H9 (cell line): ENCODE results near the gene G3BP2. TPM values are rescaled to one million over a fixed set of nuclear protein-coding genes. Genes with fewer than 3 reads are reported as not detected.

Source experiments
- DNase-seq: peaks from one replicate; pipeline ENCODE4 v3.0.0-alpha.2; 2017
- H2AFZ ChIP-seq: one replicate; pipeline ENCODE4 v1.6.1; 2013; ENCODE audit warnings: mild to moderate bottlenecking, low read length, control low read depth, moderate library complexity
- H2AK5ac ChIP-seq: 2 replicates; pipeline ENCODE4 v1.6.1; 2013; ENCODE audit warnings: low read length, control low read depth, mixed read lengths; ENCODE audit not compliant: insufficient read length
- H2BK120ac ChIP-seq: one replicate; pipeline ENCODE4 v1.6.1; 2013; ENCODE audit warnings: low read depth, mild to moderate bottlenecking, low read length, control low read depth, inconsistent platforms; ENCODE audit not compliant: poor library complexity, severe bottlenecking
- H2BK12ac ChIP-seq: 2 replicates; pipeline ENCODE4 v1.6.1; 2013; ENCODE audit warnings: low read length, control low read depth, mixed read lengths, low read depth; ENCODE audit not compliant: insufficient read length
- H2BK15ac ChIP-seq: 2 replicates; pipeline ENCODE4 v1.6.1; 2013; ENCODE audit warnings: low read depth, low read length, control low read depth
- H2BK20ac ChIP-seq: one replicate; pipeline ENCODE4 v1.6.1; 2013; ENCODE audit warnings: low read depth, mild to moderate bottlenecking, low read length, control low read depth, inconsistent platforms; ENCODE audit not compliant: poor library complexity, severe bottlenecking
- H2BK5ac ChIP-seq: 2 replicates; pipeline ENCODE4 v1.6.1; 2013; ENCODE audit warnings: low read length, control low read depth, mixed read lengths; ENCODE audit not compliant: insufficient read length
- H3K14ac ChIP-seq: 2 replicates; pipeline ENCODE4 v1.6.1; 2013; ENCODE audit warnings: low read length, control low read depth; ENCODE audit not compliant: insufficient read depth
- H3K18ac ChIP-seq: 2 replicates; pipeline ENCODE4 v1.6.1; 2013; ENCODE audit warnings: low read depth, mild to moderate bottlenecking, mixed read lengths, low read length, control low read depth; ENCODE audit not compliant: insufficient read length
- H3K23ac ChIP-seq: 2 replicates; pipeline ENCODE4 v1.6.1; 2013; ENCODE audit warnings: low read length, control low read depth, mixed read lengths, low read depth; ENCODE audit not compliant: insufficient read length
- H3K23me2 ChIP-seq: 2 replicates; pipeline ENCODE4 v1.6.1; 2013; ENCODE audit warnings: low read depth, mild to moderate bottlenecking, mixed read lengths, low read length, control low read depth; ENCODE audit not compliant: insufficient read length, poor library complexity, severe bottlenecking
- H3K27ac ChIP-seq: 2 replicates; pipeline ENCODE4 v1.5.1; 2013; ENCODE audit warnings: low read length, control low read depth, mixed read lengths, low read depth; ENCODE audit not compliant: insufficient read length
- H3K27me3 ChIP-seq: 2 replicates; pipeline ENCODE4 v1.6.1; 2013; ENCODE audit warnings: low read length, control low read depth, inconsistent platforms; ENCODE audit not compliant: insufficient read depth
- H3K4ac ChIP-seq: 2 replicates; pipeline ENCODE4 v1.6.1; 2013; ENCODE audit warnings: low read depth, mild to moderate bottlenecking, control low read depth, inconsistent platforms, low read length, moderate library complexity
- H3K4me1 ChIP-seq: 2 replicates; pipeline ENCODE4 v1.6.1; 2013; ENCODE audit warnings: low read length, control low read depth, inconsistent platforms; ENCODE audit not compliant: insufficient read depth
- H3K4me2 ChIP-seq: 2 replicates; pipeline ENCODE4 v1.6.1; 2013; ENCODE audit warnings: low read length, control low read depth, mixed read lengths; ENCODE audit not compliant: insufficient read length, insufficient read depth
- H3K56ac ChIP-seq: 2 replicates; pipeline ENCODE4 v1.6.1; 2013; ENCODE audit warnings: low read depth, mild to moderate bottlenecking, mixed read lengths, low read length, control low read depth; ENCODE audit not compliant: insufficient read length
- H3K79me1 ChIP-seq: 2 replicates; pipeline ENCODE4 v1.6.1; 2013; ENCODE audit warnings: low read depth, mild to moderate bottlenecking, moderate library complexity, low read length, control low read depth, inconsistent platforms; ENCODE audit not compliant: insufficient read depth, poor library complexity, severe bottlenecking
- H3K79me2 ChIP-seq: 2 replicates; pipeline ENCODE4 v1.6.1; 2013; ENCODE audit warnings: low read length, control low read depth, inconsistent platforms; ENCODE audit not compliant: insufficient read depth
- H3K9ac ChIP-seq: 2 replicates; pipeline ENCODE4 v1.6.1; 2013; ENCODE audit warnings: low read length, control low read depth, mixed read lengths; ENCODE audit not compliant: insufficient read length; ENCODE audit errors: extremely low read depth
- H3K9me3 ChIP-seq: one replicate; pipeline ENCODE4 v1.6.1; 2013; ENCODE audit warnings: low read depth, low read length, inconsistent platforms; ENCODE audit not compliant: control insufficient read depth
- H3T11ph ChIP-seq: one replicate; pipeline ENCODE4 v1.6.1; 2013; ENCODE audit warnings: mild to moderate bottlenecking, low read length, control low read depth, inconsistent platforms
- H4K20me1 ChIP-seq: one replicate; pipeline ENCODE4 v1.6.1; 2013; ENCODE audit not compliant: control insufficient read depth, insufficient read length, insufficient read depth
- H4K5ac ChIP-seq: 2 replicates; pipeline ENCODE4 v1.6.1; 2013; ENCODE audit warnings: low read depth, mild to moderate bottlenecking, mixed read lengths, low read length, control low read depth; ENCODE audit not compliant: insufficient read length
- H4K8ac ChIP-seq: replicated peaks from 2 replicates; pipeline ENCODE4 v1.6.1; 2013; ENCODE audit warnings: low read length, control low read depth, mixed read lengths, low read depth; ENCODE audit not compliant: insufficient read length
- H4K91ac ChIP-seq: 2 replicates; pipeline ENCODE4 v1.6.1; 2013; ENCODE audit warnings: low read depth, mild to moderate bottlenecking, moderate library complexity, mixed read lengths, low read length, control low read depth; ENCODE audit not compliant: insufficient read length
- H3K27ac Mint-ChIP-seq, 3 experiments: 2 replicates in 2 of 3; 3 replicates in 1 of 3; pipeline ENCODE4 v1.8.0; 2020 to 2021; ENCODE audit warnings: mixed read lengths in 3 of 3, mild to moderate bottlenecking in 1 of 3, moderate library complexity in 1 of 3
- H3K27me3 Mint-ChIP-seq: 2 replicates; pipeline ENCODE4 v1.8.0; 2021; ENCODE audit warnings: low read depth, mild to moderate bottlenecking, moderate library complexity, mixed read lengths
- H3K36me3 Mint-ChIP-seq, 3 experiments: 2 replicates in 2 of 3; 3 replicates in 1 of 3; pipeline ENCODE4 v1.8.0; 2020 to 2021; ENCODE audit warnings: low read depth in 3 of 3, mixed read lengths in 3 of 3; ENCODE audit not compliant: insufficient read depth in 1 of 3
- H3K4me1 Mint-ChIP-seq, 2 experiments: 2 replicates each; pipeline ENCODE4 v1.8.0; 2020; ENCODE audit warnings: mixed read lengths in 2 of 2
- H3K4me3 Mint-ChIP-seq, 2 experiments: 2 replicates in 1 of 2; 3 replicates in 1 of 2; pipeline ENCODE4 v1.8.0; 2020 to 2021; ENCODE audit warnings: mild to moderate bottlenecking in 2 of 2, mixed read lengths in 2 of 2, moderate library complexity in 1 of 2
- H3K9me3 Mint-ChIP-seq, 2 experiments: 2 replicates in 1 of 2; 3 replicates in 1 of 2; pipeline ENCODE4 v1.8.0; 2020; ENCODE audit warnings: mild to moderate bottlenecking in 2 of 2, mixed read lengths in 2 of 2, moderate library complexity in 1 of 2
- WGBS: extraction: QIAGEN DNeasy Blood & Tissue Kit; methylation state at CpG from one replicate; pipeline ENCODE4 v1.1.7; 2013; ENCODE audit warnings: missing lambda C conversion rate, low lambda C conversion rate, mixed read lengths; ENCODE audit not compliant: insufficient read length; ENCODE audit errors: extremely low coverage; 5-methylcytosine and 5-hydroxymethylcytosine counted together
- total RNA-seq: library from RNA; stranded (reverse); gene quantifications from 2 replicates; pipeline ENCODE4 v1.2.1, GENCODE V29; 2021
- TF ChIP-seq, protein P1 (sequence below): fragments of 200-600 bp; sonication (generic); conservative IDR thresholded peaks from 3 replicates; pipeline ENCODE4 v1.8.0; 2021; ENCODE audit warnings: antibody characterized with exemption, mild to moderate bottlenecking

The G3BP2 gene
- total RNA-seq, 1 experiment from 2014 or later = 405 TPM

DNA sequence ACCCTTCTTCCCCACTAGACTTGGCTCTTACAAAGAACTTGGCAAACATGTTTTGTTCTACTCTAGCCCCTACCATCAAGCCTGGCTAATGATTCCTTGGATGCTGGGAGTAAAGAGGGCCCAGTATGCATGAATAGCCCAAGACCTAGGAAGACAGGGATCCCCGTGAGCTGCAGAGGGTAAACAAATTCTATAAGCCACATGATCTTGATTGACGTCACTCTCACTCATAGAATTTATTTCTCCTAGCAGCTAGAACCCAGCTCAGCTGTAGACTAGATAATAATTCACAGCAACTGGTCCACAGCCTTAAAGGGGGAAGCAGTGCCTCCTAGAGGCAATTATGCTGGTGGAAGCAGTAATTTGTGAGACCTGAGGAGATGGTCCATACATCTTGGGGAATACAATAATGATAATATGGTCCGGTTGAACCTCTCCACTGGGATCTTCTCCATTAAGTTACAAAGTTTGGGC lies 35.0 kb upstream of the G3BP2 start:
- no CpG with 5 or more reads among the region's 3 CpGs for whole genome bisulfite sequencing
- DNase-seq = no peak
- no peaks in the 10 kb centered on the region for H3K9me3 ChIP-seq
- H3K4me1 ChIP-seq = peaks cover 6% of the 10 kb centered on the region; the same call in 1 of the 2 replicates
- H4K20me1 ChIP-seq = no peaks in the 10 kb centered on the region
- H3K27me3 ChIP-seq = no peaks in the 10 kb centered on the region
- H3K4me1 Mint-ChIP-seq = peaks cover 28 to 41% of the 10 kb centered on the region in 2 experiments
- H3T11ph ChIP-seq = no peak overlapping the region
- H4K8ac ChIP-seq = no peak overlapping the region
- H3K27me3 Mint-ChIP-seq = no peaks in the 10 kb centered on the region
- no peak overlapping the region for H2BK15ac ChIP-seq
- H4K91ac ChIP-seq = no peak overlapping the region
- no peak overlapping the region for H3K4ac ChIP-seq
- peaks cover 5 to 24% (median 8%) of the 10 kb centered on the region in 3 experiments; a peak in 6 of 7 replicates for H3K36me3 Mint-ChIP-seq
- no peak overlapping the region for H2BK120ac ChIP-seq
- TF ChIP-seq, protein P1, sequence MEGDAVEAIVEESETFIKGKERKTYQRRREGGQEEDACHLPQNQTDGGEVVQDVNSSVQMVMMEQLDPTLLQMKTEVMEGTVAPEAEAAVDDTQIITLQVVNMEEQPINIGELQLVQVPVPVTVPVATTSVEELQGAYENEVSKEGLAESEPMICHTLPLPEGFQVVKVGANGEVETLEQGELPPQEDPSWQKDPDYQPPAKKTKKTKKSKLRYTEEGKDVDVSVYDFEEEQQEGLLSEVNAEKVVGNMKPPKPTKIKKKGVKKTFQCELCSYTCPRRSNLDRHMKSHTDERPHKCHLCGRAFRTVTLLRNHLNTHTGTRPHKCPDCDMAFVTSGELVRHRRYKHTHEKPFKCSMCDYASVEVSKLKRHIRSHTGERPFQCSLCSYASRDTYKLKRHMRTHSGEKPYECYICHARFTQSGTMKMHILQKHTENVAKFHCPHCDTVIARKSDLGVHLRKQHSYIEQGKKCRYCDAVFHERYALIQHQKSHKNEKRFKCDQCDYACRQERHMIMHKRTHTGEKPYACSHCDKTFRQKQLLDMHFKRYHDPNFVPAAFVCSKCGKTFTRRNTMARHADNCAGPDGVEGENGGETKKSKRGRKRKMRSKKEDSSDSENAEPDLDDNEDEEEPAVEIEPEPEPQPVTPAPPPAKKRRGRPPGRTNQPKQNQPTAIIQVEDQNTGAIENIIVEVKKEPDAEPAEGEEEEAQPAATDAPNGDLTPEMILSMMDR = peak; percentile 78
- no peaks in the 10 kb centered on the region for H3K23me2 ChIP-seq
- H3K9ac ChIP-seq = no peak overlapping the region
- H3K79me1 ChIP-seq = no peaks in the 10 kb centered on the region
- H3K27ac ChIP-seq = peak overlapping the region; percentile 7
- H3K4me3 Mint-ChIP-seq = no peak overlapping the region
- H2BK12ac ChIP-seq = no peak overlapping the region
- no peak overlapping the region for H4K5ac ChIP-seq
- H3K4me2 ChIP-seq = no peak overlapping the region
- H3K18ac ChIP-seq = no peak overlapping the region
- H2AFZ ChIP-seq = no peak overlapping the region
- no peak overlapping the region for H2BK5ac ChIP-seq
- H3K56ac ChIP-seq = no peak overlapping the region
- H2AK5ac ChIP-seq = no peak overlapping the region
- peaks cover 0 to 2% of the 10 kb centered on the region in 2 experiments; a peak in 1 of 5 replicates for H3K9me3 Mint-ChIP-seq
- H3K23ac ChIP-seq = no peak overlapping the region
- H3K14ac ChIP-seq = no peak overlapping the region
- H2BK20ac ChIP-seq = no peak overlapping the region
- peak overlapping the region; percentile 90 to 94 (median 93); a peak in 6 of 7 replicates for H3K27ac Mint-ChIP-seq
- H3K79me2 ChIP-seq = peaks cover 4% of the 10 kb centered on the region; the same call in 1 of the 2 replicates
